Ishikawa (cell line): ENCODE data around the gene ATP11C.

ENCODE experiments used
- CEBPB ChIP-seq: IDR thresholded peaks from 2 replicates; pipeline ENCODE4 v1.6.1; 2012
- CREB1 ChIP-seq: IDR thresholded peaks from 2 replicates; pipeline ENCODE4 v1.6.1; 2012; ENCODE audit warnings: low read depth
- EGR1 ChIP-seq: IDR thresholded peaks from 2 replicates; pipeline ENCODE4 v1.6.1; 2012
- EP300 ChIP-seq: IDR thresholded peaks from 2 replicates; pipeline ENCODE4 v1.6.1; 2012; ENCODE audit warnings: borderline replicate concordance
- FOXM1 ChIP-seq: IDR thresholded peaks from 2 replicates; pipeline ENCODE4 v1.6.1; 2012; ENCODE audit warnings: low read depth, borderline replicate concordance
- RAD21 ChIP-seq: IDR thresholded peaks from 2 replicates; pipeline ENCODE4 v1.6.1; 2012; ENCODE audit warnings: low read depth
- REST ChIP-seq: IDR thresholded peaks from 2 replicates; pipeline ENCODE4 v1.6.1; 2012; ENCODE audit warnings: low read depth, mild to moderate bottlenecking
- TAF1 ChIP-seq: IDR thresholded peaks from 2 replicates; pipeline ENCODE4 v1.6.1; 2012; ENCODE audit warnings: low read depth, mild to moderate bottlenecking
- TCF12 ChIP-seq: IDR thresholded peaks from 2 replicates; pipeline ENCODE4 v1.6.1; 2012; ENCODE audit warnings: low read depth
- TEAD4 ChIP-seq: IDR thresholded peaks from 2 replicates; pipeline ENCODE4 v1.6.1; 2012
- YY1 ChIP-seq: IDR thresholded peaks from 2 replicates; pipeline ENCODE4 v1.6.1; 2012; ENCODE audit warnings: low read depth
- ZBTB7A ChIP-seq: IDR thresholded peaks from 2 replicates; pipeline ENCODE4 v1.6.1; 2012; ENCODE audit warnings: low read depth
- TF ChIP-seq, protein P1 (sequence below): IDR thresholded peaks from 2 replicates; pipeline ENCODE4 v1.6.1; 2012

GRCh38 chrX:139720979-139721378, 211.9 kb downstream of the ATP11C start:
- TF ChIP-seq CREB1 (no peak), EGR1 (no peak), EP300 (no peak), TCF12 (no peak), REST (no peak), TEAD4 (no peak), RAD21 (no peak), YY1 (no peak), ZBTB7A (no peak), TAF1 (no peak), CEBPB (no peak), FOXM1 (no peak)
- TF ChIP-seq, protein P1, sequence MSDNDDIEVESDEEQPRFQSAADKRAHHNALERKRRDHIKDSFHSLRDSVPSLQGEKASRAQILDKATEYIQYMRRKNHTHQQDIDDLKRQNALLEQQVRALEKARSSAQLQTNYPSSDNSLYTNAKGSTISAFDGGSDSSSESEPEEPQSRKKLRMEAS, result no peak
